Measurements from ENCODE around the gene GEMIN4.
"Not testable (repeated sequence)": the region's sequence is repeated elsewhere in the genome, so short reads cannot be mapped to it uniquely, and the experiment has no call there.

Gene GEMIN4

DNA sequence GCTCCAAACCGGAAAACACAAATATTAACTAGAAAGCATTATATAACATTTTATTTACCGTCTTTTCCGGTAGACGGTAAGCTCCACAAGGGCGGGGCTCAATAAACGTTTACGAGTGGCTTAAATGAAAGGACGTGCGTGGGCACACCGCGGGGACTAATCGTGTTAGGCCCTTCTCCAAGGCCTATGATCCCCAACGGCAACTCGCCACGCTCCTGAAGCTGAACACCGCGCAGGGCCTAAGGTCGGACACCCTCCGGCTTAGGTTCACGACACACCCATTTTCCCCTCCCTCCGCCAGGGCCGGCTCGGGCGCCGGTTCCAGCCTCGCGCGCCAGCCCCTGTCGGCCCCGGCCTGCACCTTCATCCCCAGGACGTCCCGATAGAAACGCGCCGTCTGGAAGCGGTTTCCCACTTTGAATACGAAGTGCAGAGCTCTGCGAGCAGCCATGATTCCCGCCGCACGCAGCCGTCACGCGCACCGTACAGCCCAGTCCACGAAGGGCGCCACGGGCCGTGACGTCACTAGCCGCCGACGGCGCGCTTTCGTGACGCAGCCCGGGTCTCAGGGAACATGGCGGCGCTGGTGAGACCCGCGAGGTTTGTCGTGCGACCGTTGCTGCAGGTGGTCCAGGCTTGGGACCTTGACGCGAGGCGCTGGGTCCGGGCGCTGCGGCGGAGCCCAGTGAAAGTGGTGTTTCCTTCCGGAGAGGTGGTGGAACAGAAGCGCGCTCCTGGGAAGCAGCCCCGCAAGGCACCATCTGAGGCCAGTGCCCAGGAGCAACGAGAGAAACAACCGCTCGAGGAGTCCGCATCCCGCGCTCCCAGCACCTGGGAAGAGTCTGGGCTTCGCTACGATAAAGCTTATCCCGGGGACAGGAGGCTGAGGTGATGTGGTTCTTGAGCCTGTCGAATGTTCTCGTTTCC lies 30.0 kb upstream of the GEMIN4 start, which contains the start of the genes GLOD4 and MRM3:
GLOD4 (minus strand) TSS at position 476 of the 927 bp plus-strand sequence; CDS start at position 451, 25 bp downstream.
MRM3 (plus strand) TSS at position 549 of the 927 bp plus-strand sequence; CDS start at position 575, 26 bp downstream.
- in situ Hi-C loops (cut with MboI; ENCODE audit: low sequenced_read_pairs) = no loop called here

DNA sequence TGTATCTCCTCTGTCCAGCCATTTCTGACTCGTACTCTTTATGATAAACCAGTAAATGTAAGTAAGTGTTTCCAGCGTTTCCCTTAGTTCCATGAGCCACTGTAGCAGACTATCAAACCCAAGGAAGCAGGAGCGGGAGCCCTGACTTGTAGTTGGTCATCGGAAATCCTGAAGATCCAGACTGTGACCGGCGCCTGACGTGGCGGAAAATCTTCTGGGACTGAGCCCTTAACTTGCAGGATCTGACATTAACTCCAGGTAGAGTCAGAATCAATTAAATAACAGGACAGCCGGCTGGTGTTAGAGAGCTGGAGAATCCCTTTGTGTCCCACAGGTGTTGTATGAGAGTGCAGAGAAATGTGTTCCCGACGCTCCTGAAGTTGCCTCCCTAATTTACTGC lies 26.0 kb upstream of the GEMIN4 start:
- in situ Hi-C loops (cut with MboI; ENCODE audit: low sequenced_read_pairs) = no loop called here

DNA sequence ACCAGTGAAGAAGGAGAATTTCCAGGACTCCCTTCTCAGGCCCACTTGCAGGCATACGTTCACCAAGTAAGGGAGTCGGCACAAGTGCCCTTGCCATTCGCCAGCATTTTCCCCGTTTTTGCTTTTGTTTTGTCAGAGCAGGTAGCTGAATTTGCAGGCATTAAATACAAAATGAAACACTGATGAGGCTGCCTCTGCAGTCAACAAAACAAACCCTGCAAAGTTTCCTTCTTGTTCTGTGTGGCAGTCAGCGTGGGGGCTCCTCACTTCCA lies 22.2 kb upstream of the GEMIN4 start:
- in situ Hi-C loops (cut with MboI; ENCODE audit: low sequenced_read_pairs) = no loop called here

DNA sequence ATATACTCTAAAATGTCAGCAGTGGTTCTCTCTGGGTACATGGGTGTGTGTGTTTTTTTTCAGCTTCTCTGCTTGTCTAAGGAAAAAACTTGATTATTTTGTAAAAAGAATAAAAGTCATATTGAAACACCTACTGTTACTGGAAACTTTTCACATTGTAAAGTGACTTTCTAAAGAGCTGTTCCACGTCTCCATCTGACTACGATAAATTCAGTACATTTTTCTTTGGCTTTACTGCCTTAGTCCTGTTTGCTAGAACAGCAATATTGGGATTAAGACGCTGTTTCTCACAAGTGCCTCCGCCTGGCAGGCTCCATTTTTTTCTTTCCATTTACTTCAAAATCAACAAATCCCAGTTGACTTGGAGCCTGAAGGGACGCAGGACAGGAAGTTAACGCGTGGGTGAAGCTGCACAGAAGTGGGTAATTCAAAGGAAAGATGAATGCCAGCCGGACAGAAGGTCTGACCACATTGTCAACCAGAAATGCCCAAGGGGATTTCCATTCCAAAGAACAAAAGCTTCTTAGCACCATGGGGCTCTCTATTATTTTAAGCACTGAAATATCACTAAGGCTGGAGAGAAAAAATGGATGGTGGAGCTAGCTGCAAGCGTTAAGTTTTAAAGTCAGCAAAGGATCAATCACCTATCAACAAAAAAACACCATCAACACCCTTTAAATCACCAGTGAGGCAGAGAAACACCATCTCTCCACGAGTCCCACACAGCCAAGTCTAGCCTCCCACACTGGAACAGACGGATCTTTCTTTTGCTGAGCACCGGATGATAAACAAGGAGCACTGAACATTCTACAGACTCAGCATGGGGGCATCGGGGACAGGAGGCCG lies 21.6 kb upstream of the GEMIN4 start:
- in situ Hi-C loops (cut with MboI; ENCODE audit: low sequenced_read_pairs) = no loop called here

DNA sequence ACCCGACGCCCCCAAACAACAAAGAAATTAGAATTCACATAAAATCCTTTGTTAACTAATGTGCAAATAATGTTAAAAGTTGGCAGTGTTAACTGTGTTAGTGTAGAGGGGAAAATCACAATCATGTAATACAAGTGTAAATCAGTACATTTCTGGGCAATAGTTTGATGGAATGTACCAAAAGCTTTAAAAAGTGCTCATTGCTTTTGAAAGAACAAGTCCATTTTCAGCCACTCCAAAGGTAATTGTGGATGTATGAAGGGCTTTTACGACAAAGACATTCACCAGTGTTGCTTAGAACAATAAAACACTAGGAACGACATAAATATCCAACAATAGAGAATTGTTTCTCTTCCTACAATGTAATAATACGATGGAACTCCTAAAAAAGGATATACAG lies 21.0 kb upstream of the GEMIN4 start:
- in situ Hi-C loops (cut with MboI; ENCODE audit: low sequenced_read_pairs) = no loop called here

DNA sequence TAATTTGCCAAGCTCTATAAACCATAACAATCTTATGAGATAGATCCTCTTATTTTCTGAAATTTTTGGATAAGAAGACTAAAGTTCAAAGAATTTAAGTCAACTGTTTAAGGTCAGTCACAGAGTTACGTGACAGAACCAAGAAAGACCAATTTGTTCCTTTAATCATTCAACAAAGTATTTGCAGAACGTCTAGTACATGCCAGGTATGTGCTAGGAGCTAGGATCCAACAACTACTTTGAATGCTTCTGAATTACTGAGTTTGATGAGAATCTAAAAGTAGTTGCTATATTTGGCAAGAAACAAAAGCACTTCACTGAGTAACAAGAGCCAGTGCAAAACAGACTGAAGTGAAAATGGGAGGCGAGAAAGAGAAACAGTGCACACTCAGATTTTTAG lies 15.0 kb upstream of the GEMIN4 start:
- in situ Hi-C loops (cut with MboI; ENCODE audit: low sequenced_read_pairs) = no loop called here

DNA sequence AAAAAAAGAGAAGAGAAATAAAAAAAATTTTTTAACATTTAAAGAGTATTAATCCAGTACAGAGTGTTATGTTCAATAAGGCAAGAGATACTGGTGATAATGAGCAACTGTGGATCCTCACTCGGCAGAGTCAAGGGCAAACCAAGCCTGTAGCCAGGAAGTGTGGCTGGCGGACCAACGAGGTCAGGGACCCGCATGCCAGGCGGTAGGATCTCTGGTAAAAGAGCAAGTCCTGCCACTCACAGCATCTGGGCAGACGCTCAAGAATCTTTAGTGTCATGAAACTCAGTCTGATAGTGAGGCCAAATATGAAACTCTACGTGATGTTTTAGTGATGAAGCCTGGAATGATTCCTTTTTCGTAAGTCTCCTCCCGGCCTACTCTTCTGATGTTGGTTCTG lies 8.3 kb upstream of the GEMIN4 start:
- in situ Hi-C loops (cut with MboI; ENCODE audit: low sequenced_read_pairs) = no loop called here

DNA sequence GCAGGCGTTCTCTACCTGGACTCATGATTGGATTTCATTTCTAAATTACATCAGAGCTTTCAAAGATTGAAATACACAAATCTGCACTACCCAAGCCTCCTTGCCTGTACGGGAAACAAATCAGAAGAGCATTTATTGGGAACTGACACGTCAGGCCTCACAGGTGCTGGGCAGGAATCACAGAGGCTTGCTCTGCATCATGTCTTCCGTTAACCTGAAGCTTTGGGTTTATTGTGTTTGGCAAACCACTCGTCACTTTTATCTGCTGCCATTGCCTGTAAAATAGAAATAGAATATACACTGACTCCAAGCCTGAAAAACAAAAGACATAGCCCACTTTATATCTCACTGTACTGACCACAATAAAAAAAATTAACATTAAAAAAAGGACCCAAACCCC lies 7.9 kb upstream of the GEMIN4 start:
- in situ Hi-C loops (cut with MboI; ENCODE audit: low sequenced_read_pairs) = no loop called here

DNA sequence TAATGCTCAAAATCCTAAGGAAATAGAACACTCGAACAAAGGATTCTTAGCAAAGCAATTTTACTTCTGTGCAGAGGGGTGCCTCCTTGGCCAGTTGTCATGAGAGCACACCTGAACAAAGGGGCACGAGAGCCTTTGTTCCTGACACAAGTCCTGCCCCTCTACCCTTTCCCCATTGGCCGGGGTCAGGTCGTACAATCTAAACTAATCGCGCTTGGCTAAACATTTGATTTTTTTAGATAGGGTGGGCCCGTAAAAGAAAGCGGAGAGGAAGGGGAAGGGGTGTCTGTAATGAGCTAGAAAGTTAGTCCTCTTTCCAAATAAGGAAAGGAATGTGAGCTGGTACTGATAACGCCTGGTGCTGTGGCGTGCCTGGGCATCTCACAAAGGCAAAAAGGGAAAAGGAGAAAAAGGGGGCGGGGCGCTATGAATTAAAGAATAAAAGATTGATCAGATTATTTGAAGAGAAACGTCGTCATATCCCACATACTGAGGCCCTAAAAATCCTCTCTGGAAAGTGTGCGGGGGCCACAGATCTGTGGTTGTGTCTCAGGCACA lies 4.0 kb upstream of the GEMIN4 start:
- in situ Hi-C loops (cut with MboI; ENCODE audit: low sequenced_read_pairs) = not testable (repeated sequence)

DNA sequence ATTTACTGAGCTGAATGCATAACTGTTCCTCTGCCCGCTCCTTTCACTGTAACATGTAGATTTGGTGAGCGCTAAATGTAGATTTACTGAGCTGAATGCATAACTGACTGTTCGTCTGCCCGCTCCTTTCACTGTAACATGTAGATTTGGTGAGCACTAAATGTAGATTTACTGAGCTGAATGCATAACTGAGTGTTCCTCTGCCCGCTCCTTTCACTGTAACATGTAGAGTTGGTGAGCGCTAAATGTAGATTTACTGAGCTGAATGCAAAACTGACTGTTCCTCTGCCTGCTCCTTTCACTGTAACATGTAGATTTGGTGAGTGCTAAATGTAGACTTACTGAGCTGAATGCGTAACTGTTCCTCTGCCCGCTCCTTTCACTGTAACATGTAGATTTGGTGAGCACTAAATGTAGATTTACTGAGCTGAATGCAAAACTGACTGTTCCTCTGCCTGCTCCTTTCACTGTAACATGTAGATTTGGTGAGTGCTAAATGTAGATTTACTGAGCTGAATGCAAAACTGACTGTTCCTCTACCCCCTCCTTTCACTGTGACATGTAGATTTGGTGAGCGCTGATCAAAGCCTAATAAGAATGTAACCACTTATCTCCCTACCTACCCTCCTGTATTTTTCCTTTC lies 3.4 kb upstream of the GEMIN4 start:
- in situ Hi-C loops (cut with MboI; ENCODE audit: low sequenced_read_pairs) = not testable (repeated sequence)

DNA sequence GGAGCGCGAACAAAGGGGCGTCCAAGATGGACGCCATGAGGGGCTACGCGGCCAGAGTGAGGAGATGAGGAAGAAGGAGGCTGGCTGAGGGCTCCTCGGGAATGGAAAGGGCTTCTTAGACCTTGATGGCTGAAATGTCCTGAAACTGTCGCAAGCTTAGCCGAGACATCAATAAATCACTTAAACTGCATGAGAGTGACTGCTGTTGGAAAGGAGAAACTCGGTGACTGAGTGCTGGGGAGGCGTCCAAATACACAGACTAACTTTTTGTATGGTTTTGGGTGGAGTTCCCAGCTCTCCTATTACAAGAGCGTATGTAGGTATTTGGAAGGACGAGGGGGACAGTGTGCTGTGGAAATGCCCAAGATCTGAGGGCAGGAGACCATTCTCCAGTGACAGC lies 1.4 kb upstream of the GEMIN4 start:
- in situ Hi-C loops (cut with MboI; ENCODE audit: low sequenced_read_pairs) = no loop called here

DNA sequence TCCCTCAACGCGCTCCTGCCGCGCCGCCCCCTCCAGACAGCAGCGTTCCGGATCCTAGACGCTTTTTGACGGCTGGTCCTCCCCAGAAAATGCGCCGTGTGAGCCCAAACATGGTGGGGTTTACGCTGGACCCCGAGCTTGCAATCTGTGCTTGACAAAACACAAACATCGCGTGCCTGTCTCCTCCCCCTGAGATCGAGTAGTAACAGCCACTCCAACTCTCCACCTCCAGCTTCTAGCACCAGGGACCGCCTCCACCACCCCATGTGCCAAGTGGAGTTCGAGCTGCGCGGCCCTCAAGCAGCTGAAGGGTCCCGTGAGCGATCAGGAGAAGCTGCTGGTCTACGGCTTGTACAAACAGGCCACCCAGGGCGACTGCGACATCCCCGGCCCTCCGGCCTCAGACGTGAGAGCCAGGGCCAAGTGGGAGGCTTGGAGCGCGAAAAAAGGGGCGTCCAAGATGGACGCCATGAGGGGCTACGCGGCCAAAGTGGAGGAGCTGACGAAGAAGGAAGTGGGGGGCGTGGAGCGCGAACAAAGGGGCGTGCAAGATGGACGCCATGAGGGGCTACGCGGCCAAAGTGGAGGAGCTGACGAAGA lies 656 bp upstream of the GEMIN4 start:
- in situ Hi-C loops (cut with MboI; ENCODE audit: low sequenced_read_pairs) = no loop called here

DNA sequence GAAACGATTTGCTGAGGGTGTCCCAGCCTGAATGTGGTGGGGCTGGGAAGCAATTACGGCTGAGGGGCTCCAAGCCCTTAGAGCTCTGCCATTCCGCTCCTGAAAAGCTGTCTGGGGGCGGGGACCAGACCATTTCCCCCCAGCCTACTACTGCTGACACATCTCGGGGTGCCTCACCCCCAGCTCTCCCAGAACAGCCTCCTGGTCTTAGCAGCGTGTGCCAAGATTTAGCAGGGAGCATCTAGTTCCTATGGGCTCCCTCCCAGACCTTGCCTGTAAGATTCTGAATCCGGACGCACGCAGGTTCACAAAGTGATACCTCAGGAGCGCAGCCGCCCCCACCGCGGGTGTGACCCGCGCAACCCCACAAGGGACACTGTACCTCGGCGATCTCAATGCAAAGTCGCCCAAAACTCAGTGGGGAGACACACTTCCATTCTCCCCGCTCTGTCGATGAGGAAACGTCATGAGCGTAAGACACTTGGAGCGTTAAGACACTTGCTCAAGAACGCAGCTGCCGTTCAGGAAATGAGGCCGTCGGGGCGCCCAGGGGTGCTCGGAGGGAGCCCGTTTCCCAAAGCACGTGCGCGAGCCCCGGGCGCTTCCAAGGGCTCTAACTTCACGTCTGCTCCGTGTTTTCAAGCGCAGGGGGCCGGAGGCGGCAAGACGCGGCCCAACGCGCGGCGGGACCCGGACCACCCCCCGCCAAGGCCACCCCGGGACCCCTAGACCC lies 629 bp downstream of the GEMIN4 start:
- in situ Hi-C loops (cut with MboI; ENCODE audit: low sequenced_read_pairs) = no loop called here

DNA sequence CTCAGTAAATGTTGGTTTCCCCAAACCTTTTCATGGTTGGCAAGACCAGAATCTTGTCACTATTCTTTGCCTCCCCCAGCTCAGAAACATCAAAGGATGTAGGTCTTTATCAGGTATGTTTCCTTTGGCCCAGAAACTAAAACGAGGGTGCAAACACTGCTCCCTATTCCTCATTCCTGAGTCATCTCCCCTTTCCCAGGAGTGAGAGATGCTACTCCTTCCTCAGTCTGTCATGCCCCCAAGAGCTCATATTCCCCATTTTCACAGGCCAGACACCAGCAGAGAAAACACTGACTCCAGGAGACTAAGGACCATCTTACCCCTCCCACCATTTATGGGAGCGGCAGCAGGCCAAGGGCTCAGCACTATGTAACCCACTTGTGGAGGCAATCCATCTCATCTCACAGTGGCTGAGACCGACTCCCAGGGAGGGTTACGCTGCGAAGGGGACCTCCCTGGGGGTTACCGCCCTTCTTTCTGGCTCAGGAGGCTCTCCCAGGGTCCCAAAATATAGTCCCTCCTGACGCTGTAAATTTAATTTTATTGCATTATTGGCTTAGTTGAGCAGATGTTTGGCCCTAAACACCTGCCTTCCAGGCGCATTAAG lies 1.5 kb downstream of the GEMIN4 start:
- in situ Hi-C loops (cut with MboI; ENCODE audit: low sequenced_read_pairs) = no loop called here

DNA sequence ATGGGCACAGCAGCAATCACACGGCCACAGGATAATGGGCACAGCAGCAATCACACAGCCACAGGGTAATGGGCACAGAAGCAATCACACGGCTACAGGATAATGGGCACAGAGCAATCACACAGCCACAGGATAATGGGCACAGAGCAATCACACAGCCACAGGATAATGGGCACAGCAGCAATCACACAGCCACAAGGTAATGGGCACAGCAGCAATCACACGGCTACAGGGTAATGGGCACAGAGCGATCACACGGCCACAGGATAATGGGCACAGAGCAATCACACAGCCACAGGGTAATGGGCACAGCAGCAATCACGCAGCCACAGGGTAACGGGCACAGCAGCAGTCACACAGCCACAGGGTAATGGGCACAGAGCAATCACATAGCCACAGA lies 2.7 kb downstream of the GEMIN4 start:
- in situ Hi-C loops (cut with MboI; ENCODE audit: low sequenced_read_pairs) = loop anchor here (25.0 kb wide), 1 partner anchor 238 kb away; the partner anchor contains the start of genes NXN and TIMM22

DNA sequence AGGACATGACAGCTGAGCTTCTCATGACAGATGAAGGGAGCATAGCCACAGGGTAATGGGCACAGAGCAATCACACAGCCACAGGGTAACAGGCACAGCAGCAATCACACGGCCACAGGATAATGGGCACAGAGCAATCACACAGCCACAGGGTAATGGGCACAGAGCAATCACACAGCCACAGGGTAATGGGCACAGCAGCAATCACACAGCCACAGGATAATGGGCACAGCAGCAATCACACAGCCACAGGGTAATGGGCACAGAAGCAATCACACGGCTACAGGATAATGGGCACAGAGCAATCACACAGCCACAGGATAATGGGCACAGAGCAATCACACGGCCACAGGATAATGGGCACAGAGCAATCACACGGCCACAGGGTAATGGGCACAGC lies 3.5 kb downstream of the GEMIN4 start:
- in situ Hi-C loops (cut with MboI; ENCODE audit: low sequenced_read_pairs) = loop anchor here (25.0 kb wide), 1 partner anchor 239 kb away; the partner anchor contains the start of genes NXN and TIMM22

DNA sequence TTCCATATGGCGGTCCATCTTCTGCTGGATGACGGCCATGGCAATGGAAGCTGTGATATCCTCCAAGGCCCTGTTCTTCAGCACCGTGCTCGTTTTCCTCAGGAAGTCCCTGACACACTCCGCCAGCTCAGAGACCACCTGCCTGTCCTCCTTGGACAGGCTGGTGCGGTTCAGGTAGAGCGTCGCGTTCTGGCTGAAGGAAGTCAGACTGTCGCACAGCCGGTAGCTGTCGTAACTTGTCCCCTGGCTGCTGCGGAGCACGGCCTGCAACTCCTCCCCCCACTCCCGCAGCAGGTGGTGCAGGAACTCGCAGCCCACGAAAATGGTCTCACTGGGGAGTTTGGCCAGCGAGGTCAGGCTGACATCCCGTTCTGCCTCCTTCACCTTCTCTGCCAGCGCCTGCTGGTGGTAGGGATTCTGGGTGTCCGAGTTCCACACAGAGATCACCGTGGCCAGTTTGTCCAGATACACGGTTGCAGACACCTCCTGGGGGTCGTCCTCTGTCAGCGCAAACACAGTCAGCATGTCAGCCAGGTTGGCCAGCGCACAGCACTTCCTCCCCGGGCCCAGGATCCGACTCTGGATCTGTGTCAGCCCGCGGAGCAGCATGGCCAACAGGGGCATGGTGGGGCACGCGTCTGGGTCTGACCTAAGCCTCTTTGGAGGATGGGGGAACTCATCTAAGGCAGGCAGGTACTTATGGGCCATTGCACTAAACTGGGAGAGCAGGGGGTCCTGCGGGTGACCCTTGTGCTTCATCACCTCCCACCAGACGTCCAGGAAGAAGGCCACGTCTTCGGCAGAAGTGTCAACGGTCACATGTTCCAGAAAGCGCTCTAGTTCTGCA lies 5.1 kb downstream of the GEMIN4 start:
- in situ Hi-C loops (cut with MboI; ENCODE audit: low sequenced_read_pairs) = loop anchor here (25.0 kb wide), 1 partner anchor 240 kb away; the partner anchor contains the start of genes NXN and TIMM22

DNA sequence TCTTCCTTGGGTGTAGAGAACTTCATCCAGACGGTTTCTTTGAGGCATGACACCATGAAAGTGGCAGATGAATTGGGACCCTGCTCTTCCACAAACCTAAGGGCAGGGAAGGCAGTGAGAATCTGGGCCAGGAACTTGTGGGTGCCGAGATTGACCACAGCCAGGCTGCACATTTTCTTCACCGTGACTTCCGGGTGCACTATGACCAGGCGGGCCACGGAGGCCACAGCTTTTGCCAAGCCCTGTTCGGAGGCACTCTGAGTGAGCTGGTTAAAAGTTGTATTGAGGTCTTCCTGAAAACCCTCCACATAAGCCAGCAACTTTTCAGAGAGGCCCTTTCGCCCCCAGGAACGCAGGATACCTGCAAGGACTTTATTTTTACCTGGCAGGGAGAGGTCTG lies 5.9 kb downstream of the GEMIN4 start:
- in situ Hi-C loops (cut with MboI; ENCODE audit: low sequenced_read_pairs) = loop anchor here (25.0 kb wide), 1 partner anchor 241 kb away; the partner anchor contains the start of genes NXN and TIMM22

All from HL-60/S4 (cell line).